Measurements from ENCODE around the gene TPPP2. TPM values are rescaled to one million over a fixed set of nuclear protein-coding genes. Genes with fewer than 3 reads are reported as not detected.

TPPP2 gene
- total RNA-seq, 1 donor from 2014 or later = not detected

GRCh38 chr14:21020977-21021545 lies 9.0 kb upstream of the TPPP2 start:
- Mint-ChIP-seq H3K27me3 (ENCODE audit: unreplicated experiment) (peaks cover 39% of the 10 kb centered on the region), H3K9me3 (ENCODE audit: unreplicated experiment) (no peaks in the 10 kb centered on the region), H3K4me3 (ENCODE audit: unreplicated experiment) (no peak overlapping the region), H3K36me3 (ENCODE audit: unreplicated experiment) (no peaks in the 10 kb centered on the region), H3K4me1 (ENCODE audit: unreplicated experiment) (peaks cover 9% of the 10 kb centered on the region), H3K27ac (ENCODE audit: unreplicated experiment) (no peak overlapping the region)
- TF ChIP-seq CTCF (IDR thresholded peaks at IDR 0.05) = no peak
- no peak for DNase-seq (ENCODE audit: extremely low spot score, unreplicated experiment)

- Mint-ChIP-seq H3K4me1 (ENCODE audit: unreplicated experiment) (peaks cover 9% of the 10 kb centered on the region), H3K27ac (ENCODE audit: unreplicated experiment) (no peak overlapping the region), H3K36me3 (ENCODE audit: unreplicated experiment) (no peaks in the 10 kb centered on the region), H3K4me3 (ENCODE audit: unreplicated experiment) (peak overlapping the region; percentile 16), H3K9me3 (ENCODE audit: unreplicated experiment) (no peaks in the 10 kb centered on the region), H3K27me3 (ENCODE audit: unreplicated experiment) (peaks cover 39% of the 10 kb centered on the region)
- no peak for TF ChIP-seq CTCF (IDR thresholded peaks at IDR 0.05)
- DNase-seq (ENCODE audit: extremely low spot score, unreplicated experiment) = no peak
Measured at GRCh38 chr14:21022686-21023085, 7.3 kb upstream of the TPPP2 start.

GRCh38 chr14:21023174-21023573 lies 6.8 kb upstream of the TPPP2 start:
- H3K36me3 Mint-ChIP-seq (ENCODE audit: unreplicated experiment) = no peaks in the 10 kb centered on the region
- H3K27ac Mint-ChIP-seq (ENCODE audit: unreplicated experiment) = no peak overlapping the region
- peaks cover 39% of the 10 kb centered on the region for H3K27me3 Mint-ChIP-seq (ENCODE audit: unreplicated experiment)

GRCh38 chr14:21023817-21024584 lies 6.0 kb upstream of the TPPP2 start:
- no peak for DNase-seq (ENCODE audit: extremely low spot score, unreplicated experiment)

More at GRCh38 chr14:21023174-21023573, 6.8 kb upstream of the TPPP2 start:
- H3K4me3 Mint-ChIP-seq (ENCODE audit: unreplicated experiment) = no peak overlapping the region
- H3K9me3 Mint-ChIP-seq (ENCODE audit: unreplicated experiment) = no peaks in the 10 kb centered on the region
- peaks cover 9% of the 10 kb centered on the region for H3K4me1 Mint-ChIP-seq (ENCODE audit: unreplicated experiment)
- no peak for DNase-seq (ENCODE audit: extremely low spot score, unreplicated experiment)
- no peak for TF ChIP-seq CTCF (IDR thresholded peaks at IDR 0.05)

More at GRCh38 chr14:21023817-21024584, 6.0 kb upstream of the TPPP2 start:
- H3K27ac Mint-ChIP-seq (ENCODE audit: unreplicated experiment) = no peak overlapping the region
- H3K27me3 Mint-ChIP-seq (ENCODE audit: unreplicated experiment) = peaks cover 39% of the 10 kb centered on the region
- H3K4me1 Mint-ChIP-seq (ENCODE audit: unreplicated experiment) = peaks cover 9% of the 10 kb centered on the region
- no peaks in the 10 kb centered on the region for H3K9me3 Mint-ChIP-seq (ENCODE audit: unreplicated experiment)
- H3K36me3 Mint-ChIP-seq (ENCODE audit: unreplicated experiment) = no peaks in the 10 kb centered on the region
- peak overlapping the region; percentile 69 for H3K4me3 Mint-ChIP-seq (ENCODE audit: unreplicated experiment)
- TF ChIP-seq CTCF (IDR thresholded peaks at IDR 0.05) = no peak

Measured in osteocyte (in vitro differentiated cells).